ENCODE measurements around the gene CCDC92.

Gene CCDC92

DNA sequence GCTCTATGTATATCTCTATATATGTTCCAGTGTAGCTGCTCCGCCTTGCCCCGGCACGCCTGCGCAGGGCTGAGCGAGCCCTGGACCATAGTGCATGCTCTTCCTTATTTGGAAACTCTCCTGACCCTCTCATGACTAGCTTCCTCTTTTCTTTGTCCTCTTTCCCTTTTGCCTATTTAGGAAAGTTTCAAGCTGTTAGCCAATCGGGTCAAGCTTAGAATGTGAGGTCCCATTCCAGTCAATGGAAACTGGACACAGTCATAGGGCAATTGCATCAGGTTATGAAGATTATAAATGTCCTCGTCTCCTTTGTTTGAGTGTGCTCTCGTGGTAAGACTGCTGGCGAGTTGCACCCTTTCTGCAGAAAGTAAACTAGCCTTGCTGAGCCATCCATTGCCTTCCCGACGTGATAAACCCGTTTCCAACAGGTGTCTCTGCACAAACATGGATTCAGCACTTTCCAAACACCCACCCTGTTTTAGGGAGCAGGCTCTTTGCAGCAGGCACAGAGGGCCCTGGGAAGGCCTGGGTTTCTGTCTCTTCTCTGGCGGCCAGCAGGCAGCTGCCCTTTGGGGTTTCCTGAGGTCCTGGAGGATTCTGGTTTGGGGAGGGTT lies 30.9 kb downstream of the CCDC92 start:
- TF ChIP-seq, protein P1, sequence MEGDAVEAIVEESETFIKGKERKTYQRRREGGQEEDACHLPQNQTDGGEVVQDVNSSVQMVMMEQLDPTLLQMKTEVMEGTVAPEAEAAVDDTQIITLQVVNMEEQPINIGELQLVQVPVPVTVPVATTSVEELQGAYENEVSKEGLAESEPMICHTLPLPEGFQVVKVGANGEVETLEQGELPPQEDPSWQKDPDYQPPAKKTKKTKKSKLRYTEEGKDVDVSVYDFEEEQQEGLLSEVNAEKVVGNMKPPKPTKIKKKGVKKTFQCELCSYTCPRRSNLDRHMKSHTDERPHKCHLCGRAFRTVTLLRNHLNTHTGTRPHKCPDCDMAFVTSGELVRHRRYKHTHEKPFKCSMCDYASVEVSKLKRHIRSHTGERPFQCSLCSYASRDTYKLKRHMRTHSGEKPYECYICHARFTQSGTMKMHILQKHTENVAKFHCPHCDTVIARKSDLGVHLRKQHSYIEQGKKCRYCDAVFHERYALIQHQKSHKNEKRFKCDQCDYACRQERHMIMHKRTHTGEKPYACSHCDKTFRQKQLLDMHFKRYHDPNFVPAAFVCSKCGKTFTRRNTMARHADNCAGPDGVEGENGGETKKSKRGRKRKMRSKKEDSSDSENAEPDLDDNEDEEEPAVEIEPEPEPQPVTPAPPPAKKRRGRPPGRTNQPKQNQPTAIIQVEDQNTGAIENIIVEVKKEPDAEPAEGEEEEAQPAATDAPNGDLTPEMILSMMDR (IDR thresholded peaks at IDR 0.05; ENCODE audit: insufficient read depth, low read depth, low read length, missing control alignments) = no peak
- H3K4me3 ChIP-seq (ENCODE audit: low read depth, low read length) = no peak overlapping the region
- no peak for DNase-seq (ENCODE audit: low read depth)

DNA sequence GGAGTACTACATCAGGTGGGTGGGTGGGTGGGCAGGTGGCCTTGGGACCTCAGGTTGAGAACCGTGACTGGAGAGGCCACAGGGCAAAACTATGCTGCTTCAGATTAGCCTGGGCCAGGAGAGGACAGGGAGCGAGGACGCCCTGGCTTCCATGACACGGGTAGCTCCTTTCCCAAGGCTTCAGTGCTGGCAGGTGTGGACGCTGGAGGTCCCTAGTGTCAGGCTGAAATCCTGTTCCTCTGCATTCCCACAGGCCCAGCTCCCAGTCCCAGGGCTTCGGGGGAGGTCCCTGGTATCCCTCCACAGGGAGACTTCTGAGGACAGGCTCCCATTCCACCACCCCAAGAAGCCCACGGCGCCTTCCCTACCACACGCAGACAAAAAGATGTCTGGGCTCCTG lies 31.6 kb downstream of the CCDC92 start:
- no peak overlapping the region for H3K4me3 ChIP-seq (ENCODE audit: low read depth, low read length)
- DNase-seq (ENCODE audit: low read depth) = no peak
- TF ChIP-seq, protein P1 (IDR thresholded peaks at IDR 0.05; ENCODE audit: insufficient read depth, low read depth, low read length, missing control alignments) = no peak

DNA sequence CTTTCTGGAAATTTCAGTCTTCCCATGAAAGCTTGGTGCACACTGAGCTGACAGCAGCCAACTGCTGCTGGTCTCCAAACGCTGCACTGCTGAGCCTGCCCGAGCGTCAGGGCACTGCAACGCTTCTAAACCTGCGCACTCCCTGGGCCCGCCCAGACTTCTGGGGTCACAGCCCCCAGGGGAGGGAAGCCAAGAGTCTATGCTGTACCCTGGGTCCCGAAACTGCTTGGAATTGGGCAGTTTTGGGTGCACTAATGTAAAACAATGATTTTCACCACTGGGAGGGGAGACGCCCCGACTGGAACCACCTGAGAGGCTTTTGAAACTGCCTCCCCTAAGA lies 32.0 kb downstream of the CCDC92 start:
- TF ChIP-seq, protein P1 (IDR thresholded peaks at IDR 0.05; ENCODE audit: insufficient read depth, low read depth, low read length, missing control alignments) = no peak
- DNase-seq (ENCODE audit: low read depth) = no peak
- no peak overlapping the region for H3K4me3 ChIP-seq (ENCODE audit: low read depth, low read length)

DNA sequence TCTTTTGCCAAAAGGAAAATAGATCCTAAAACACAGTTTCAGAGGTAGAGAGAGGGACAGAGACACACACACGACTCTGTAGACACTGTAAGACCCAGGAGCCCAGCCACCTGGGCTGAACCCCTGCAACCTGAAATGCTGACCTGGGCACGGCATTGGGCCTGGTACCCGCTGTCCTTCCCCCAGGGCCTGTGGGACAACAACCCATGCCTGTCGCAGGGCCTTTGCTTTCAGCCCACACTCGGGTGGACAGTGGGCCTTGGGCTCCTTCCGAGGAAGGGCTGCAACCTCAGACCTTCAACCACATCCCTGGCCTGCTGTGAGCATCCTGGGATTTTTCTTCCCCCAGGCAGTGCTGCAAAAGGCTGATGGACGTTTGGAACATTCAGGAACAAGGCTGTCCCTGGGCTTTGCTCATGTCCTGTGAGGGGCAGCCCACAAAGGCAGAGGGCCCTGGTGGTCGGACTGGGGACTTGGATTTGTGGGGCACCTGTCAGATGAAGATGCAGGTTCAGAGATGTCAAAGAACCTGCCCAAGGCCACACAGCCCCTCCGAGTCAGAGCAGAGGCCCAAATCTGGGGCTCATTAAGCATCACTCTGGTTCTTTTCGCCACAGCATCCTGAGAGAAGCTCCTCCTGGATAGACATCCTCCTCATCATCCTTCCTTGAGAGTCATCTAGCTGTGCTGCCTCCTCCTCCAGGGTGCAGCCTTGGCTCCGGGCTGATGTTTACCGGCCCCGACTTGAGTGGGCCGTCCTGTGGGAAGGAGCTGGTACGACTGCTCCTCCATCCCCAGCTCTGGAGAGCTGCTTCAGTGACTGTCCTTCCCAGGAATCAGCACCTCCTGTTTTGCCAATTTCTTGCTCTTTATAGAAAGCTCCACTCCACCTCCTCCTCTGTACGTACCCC lies 32.7 kb downstream of the CCDC92 start:
- no peak for DNase-seq (ENCODE audit: low read depth)
- TF ChIP-seq, protein P1 (IDR thresholded peaks at IDR 0.05; ENCODE audit: insufficient read depth, low read depth, low read length, missing control alignments) = no peak
- no peak overlapping the region for H3K4me3 ChIP-seq (ENCODE audit: low read depth, low read length)

DNA sequence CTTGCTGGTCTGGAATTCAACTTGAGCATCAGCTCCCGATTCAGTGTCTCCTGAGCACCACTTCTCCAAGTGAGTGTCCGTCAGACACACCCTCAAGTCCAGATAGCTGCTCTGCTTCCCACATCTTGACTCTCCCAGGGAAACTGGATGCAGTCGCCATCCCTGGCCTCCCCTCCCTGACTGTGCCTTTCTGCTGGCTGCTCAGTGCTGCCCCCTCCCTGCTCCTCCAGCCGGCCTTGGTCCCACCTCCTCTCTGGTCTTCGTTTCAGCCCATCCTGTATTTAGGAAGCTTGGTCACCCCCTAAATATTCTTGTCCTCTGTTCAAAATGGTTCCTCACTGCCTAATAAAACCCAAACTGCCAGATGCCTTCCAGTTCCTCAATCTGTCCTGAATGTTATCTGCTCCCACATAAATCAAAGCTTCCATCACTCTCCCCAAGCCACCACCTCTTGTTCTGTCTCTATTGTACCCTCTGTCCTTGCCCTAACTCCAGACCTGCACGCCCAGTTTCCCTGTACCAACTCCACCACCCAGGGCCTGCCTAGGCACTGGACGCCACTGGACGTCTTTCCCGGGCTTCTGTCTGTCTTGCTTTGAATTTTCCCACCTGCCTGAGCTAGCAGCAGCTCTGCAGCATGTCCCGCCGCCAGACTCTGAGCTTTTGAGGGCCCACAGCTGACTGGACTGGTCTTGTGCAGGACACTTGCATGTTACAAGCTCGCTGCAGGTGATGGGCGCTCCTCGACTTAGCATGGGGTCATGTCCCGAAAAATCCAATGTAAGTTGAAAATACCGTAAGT lies 33.8 kb downstream of the CCDC92 start:
- TF ChIP-seq, protein P1 (IDR thresholded peaks at IDR 0.05; ENCODE audit: insufficient read depth, low read depth, low read length, missing control alignments) = peak; percentile 16
- no peak for DNase-seq (ENCODE audit: low read depth)

DNA sequence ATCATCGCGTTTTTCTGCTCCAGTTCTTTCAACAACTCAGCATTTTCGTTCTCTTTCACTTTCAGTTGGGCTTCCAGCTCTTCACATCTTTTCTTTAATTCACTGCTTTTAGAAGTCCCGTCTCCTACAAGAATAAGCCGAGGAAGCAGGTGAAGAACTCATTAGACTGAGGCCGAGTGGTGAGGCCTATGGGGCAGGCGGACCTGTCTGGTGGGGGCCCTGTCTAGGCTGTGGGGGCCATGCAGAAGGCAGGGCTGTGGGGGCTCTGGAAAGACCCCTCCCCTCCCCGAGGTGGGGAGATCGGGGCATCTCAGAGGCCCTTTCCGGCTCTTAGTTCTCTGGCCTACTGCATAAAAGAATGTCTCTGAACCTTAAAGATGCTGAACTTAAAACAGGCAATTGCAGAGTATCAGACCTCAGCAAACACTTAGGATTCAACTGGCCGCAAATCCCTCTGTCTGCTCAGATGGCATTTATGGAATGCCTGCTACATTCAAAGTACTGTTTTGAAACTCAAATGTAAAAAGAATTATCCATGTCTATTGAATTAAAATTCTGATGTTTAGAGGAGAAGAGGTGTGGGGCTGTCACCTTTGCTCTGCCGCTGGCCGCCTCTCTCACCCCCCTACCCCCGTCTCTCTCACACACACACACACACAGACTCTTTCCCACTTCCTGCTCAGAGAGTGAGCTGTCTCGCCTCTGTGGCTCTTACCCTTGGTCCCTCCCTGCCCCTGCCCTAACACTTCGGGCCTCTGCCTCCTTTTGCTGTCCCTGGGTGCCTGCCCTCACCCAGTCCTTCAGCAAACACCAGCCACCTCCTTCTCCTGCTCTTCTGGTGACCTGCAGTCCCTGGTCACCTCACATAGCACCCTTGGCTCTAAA lies 34.7 kb downstream of the CCDC92 start:
- TF ChIP-seq, protein P1 (IDR thresholded peaks at IDR 0.05; ENCODE audit: insufficient read depth, low read depth, low read length, missing control alignments) = no peak
- no peak for DNase-seq (ENCODE audit: low read depth)
- no peak overlapping the region for H3K4me3 ChIP-seq (ENCODE audit: low read depth, low read length)

More for the DNA sequence above, 33.8 kb downstream of the CCDC92 start:
- H3K4me3 ChIP-seq (ENCODE audit: low read depth, low read length) = no peak overlapping the region

Measured in GM12865 (cell line).